ENCODE results near the gene AFAP1L2.
"Not testable (repeated sequence)": the region's sequence is repeated elsewhere in the genome, so short reads cannot be mapped to it uniquely, and the experiment has no call there.

AFAP1L2 gene

GRCh38 chr10:114337510-114338462 is 66.5 kb downstream of the AFAP1L2 start:
- no peak for DNase-seq (ENCODE audit: low read depth in 2 of 2)

- DNase-seq (ENCODE audit: low read depth in 2 of 2): no peak
These were observed 67.3 kb downstream of the AFAP1L2 start for GRCh38 chr10:114336823-114337509.

GRCh38 chr10:114335614-114336013 is 68.7 kb downstream of the AFAP1L2 start:
- no peak for DNase-seq (ENCODE audit: low read depth in 2 of 2)

GRCh38 chr10:114334301-114334700 is 70.0 kb downstream of the AFAP1L2 start:
- DNase-seq (ENCODE audit: low read depth in 2 of 2): no peak

DNA sequence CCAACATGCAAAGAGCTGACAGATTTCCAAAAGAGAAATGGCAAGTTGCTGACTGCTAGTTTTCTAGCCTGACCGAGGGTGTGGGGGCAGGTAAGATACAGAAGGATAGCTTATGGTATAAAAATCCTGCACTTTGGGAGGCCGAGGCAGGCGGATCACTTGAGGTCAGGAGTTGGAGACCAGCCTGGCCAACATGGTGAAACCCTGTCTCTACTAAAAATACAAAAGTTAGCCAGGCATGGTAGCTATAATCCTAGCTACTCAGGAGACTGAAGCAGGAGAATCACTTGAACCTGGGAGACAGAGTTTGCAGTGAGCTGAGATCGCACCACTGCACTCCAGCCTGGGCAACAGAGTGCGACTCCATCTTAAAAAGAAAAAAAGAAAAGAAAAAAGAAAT is 70.9 kb downstream of the AFAP1L2 start:
- not testable (repeated sequence) for DNase-seq (ENCODE audit: low read depth in 2 of 2)

DNA sequence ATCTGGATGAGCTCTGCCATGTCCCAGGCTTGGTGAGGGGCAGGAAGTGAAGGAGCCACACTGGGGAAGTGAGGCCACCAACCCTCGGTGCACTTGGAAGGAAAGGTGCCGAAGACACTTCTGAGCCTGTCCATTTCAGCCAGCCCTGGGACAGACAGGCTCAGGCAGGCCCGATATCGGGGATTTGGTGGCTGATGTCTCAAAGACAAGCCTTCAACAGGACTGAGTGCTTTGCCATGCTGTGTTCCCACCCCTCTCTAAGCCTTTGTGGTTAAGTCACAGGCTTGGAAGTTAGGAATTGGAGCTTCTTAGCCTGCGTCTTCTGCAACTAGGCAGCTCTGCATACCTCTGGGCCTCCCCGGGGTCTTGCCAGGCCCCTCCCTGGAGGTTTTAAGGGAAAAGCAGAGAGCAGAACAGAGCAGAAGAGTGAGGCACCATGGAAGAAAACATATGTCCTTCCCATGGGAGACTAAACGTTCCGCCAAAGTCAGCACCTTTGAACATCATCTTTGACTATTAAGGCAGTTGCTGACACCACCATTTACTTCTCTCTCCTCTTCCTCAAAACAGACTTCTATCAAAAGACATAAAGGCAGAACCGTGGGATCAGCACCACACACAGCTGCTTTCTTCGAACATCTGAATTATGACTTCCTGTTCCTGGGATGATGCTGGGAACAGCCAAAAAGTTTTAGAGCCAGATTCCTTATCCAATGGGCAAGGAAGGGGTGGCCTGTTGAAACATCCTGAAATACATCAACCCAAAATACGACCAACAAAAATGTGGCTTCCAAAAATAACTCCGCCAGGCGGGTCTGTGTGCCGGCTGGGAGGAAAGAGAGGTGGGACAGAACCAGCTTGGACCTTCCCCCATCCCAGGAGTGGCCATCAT is 71.8 kb downstream of the AFAP1L2 start:
- no peak for DNase-seq (ENCODE audit: low read depth in 2 of 2)

DNA sequence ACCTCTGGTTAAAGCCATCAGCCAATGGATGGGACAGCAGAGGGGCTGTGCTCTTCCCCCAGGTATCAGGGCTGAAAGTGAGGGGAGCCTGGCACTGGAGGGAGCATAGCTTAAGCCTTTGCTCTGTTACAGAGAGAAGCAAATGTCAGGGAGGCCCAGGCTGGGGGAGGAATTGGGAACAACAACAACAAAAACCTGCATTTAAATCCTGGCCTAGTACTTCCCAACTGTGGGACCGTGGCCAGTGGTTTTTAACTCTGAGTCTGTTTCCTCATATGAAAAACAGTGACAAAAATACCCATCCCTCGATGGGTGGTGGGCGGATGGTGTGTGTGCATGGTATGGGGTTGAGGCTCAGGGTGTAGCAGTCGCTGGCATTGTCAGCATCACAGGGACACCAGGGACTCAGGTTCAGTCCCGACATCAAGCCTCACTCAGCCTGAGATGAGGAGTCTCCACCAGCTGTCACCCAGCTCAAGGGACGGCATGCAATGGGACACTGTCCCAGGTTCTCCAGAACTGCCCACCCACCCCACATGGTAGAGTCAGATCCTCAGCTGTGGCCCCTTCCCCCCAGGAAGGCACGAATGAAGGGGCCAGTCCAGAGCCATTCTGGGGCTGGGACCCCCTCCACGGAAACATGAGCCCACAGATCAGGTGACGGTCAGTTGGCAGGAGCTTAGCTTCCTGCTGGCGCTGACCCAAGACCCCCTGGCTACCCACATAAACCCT is 74.5 kb downstream of the AFAP1L2 start:
- no peak for DNase-seq (ENCODE audit: low read depth in 2 of 2)

DNA sequence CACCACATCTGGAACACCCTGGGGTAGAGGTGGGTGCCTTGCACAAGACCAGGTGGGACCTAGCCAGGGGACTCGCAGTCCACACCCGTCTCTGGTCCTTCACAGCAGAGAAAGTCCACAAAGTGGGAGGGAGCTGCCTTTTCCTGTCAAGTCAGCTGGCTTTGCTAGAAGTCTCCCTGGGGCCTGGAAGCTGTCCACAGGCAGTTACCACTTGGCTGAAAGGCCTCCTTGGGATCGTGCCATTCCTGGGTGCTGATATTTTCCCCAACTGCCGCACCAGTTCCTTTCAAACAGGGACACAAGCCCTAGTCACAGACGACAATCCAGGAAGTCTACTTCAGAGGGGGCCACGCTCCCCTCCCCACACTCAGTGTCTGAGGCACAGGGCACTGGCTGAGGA is 75.4 kb downstream of the AFAP1L2 start:
- DNase-seq (ENCODE audit: low read depth in 2 of 2): no peak

DNA sequence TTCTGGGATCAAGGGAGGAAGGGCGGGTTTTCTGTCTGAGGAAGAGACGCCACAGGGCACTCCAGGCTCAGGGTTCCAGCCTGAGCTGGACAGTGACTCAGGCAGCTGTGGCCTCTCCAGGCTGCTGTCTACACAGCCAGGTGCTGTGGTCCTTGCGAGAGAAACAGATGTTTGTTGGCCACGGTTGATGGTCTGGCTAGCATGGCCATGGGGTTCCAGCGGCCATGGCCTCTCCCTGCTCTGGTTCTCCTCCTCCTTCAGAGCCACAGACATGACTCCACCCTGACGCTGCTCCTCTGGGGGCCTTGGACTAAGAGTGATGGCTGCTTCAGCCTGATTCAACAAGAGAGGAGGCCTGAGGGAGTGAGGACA is 75.9 kb downstream of the AFAP1L2 start:
- DNase-seq (ENCODE audit: low read depth in 2 of 2): no peak

DNA sequence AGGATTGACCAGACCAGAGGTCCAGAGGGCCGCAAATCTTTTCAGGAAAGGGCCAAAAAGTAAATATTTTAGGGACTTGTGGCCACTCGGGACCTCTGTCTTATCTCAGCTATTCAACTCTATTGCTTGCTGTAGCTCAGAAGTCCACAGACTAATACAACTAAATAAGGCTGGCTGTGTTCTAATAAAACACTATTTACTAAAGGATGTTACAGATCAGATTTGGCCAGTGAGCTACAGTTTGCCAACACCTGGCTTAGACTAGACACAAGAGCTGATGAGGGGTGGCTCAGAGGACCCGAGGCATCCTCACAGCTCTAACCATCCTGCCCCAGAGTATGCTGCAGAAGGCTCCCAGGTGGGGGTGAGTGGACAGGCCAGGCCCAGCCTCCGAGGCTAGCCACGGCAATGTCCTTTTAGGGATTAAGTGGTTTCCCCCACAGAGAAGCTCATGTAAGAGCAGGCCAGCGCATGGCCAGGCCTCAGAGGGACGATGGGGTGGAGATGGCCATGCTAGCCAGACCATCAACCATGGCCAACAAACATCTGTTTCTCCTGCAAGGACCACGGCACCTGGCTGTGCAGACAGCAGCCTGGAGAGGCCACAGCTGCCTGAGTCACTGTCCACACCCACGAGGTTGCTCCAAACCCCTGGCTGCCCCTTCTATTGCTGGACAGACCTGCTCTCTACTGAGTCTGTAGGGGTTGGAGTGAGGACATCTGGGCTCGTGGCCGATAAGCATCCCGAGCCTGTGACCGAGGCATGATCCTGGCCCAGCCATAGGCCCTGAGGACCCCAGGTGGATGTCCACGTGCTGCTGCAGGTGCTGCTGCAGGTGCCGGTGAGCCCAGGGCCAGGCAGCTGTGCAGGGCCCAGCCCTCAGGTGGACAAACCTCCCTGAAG is 76.5 kb downstream of the AFAP1L2 start:
- DNase-seq (ENCODE audit: low read depth in 2 of 2): no peak

- DNase-seq (ENCODE audit: low read depth in 2 of 2): no peak
These were observed 77.5 kb downstream of the AFAP1L2 start for GRCh38 chr10:114326795-114327194.

- DNase-seq (ENCODE audit: low read depth in 2 of 2): no peak
These were observed 81.3 kb downstream of the AFAP1L2 start for GRCh38 chr10:114323023-114323422.

DNA sequence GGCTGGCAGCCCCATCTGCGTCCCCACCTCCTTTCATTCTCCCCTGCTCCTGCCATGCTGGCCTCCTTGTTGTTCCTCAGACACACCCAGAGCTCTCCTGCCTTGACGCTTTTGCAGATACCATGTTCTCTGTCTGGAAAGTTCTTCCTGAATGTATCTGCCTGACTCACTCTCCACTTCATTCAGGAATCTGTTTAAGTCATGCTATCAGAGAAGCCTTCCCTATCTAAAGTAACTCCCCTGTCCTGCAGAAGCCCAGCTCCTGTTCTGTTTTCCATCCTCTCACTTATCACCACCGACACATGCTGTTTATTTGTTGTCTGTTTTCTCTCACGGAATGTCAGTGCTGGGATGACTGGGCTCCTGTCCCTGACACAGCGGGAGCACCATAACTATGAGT is 82.0 kb downstream of the AFAP1L2 start:
- no peak for DNase-seq (ENCODE audit: low read depth in 2 of 2)

- DNase-seq (ENCODE audit: low read depth in 2 of 2): no peak
These were observed 83.8 kb downstream of the AFAP1L2 start for GRCh38 chr10:114320249-114321116.

DNA sequence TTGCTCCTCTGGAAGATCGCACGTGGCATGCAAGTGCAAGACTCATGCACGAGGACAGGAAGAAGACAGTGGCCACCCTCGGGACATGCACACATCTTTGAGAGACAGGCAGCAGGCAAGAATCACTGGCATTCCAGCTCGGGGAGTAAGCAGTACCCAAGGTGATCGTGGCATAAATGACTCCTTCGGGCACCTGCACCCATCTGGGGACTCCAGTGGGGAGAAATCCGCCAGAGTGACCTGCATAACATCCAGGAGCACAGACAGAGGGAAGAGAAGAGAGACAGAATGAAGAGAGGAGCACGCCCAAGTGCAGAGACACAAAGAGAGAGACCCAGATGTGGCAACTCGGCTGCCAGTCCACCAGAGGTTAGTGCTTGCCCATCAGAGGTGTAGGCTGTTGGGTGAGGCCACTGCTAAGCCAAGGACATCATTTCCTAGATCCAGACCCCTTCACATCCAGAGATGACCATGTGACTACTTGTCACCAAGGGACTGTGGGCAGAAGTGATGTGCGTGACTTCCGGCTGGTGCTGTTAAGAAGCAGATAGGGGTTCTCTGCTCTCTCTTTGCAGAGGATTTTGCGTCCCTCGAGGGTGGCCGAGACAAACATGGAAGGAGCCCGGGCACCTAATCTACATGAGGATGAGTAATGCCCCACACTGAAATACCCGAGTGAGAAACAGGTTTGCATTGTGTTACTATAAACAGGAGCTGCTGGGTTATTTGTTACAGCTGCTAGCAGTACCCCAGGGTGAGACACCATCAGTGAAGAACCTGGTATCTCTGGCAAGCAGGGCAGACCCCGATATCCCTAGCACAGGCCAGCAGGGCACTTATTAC is 84.7 kb downstream of the AFAP1L2 start:
- no peak for DNase-seq (ENCODE audit: low read depth in 2 of 2)

DNA sequence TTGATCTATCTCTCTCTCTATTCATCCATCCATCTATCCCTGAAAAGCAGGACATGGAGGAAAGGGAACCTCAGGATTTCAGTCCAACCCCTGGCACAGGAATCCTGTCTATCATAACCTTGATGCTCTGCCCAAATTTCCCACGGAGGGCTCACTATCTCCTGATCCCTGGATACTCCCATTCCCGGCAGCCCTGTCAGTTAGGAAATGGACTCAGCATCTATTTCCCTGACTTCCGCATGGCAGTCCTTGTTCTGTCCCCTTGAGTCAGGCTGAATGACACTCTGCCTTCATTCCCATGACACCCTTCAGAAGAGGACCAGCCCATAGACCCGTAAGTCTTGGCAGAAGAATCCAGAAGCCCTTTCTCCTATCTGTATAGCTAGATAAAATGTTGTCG is 87.6 kb downstream of the AFAP1L2 start:
- no peak for DNase-seq (ENCODE audit: low read depth in 2 of 2)

- no peak for DNase-seq (ENCODE audit: low read depth in 2 of 2)
These were observed 88.5 kb downstream of the AFAP1L2 start for GRCh38 chr10:114315566-114316420.

All from stimulated activated CD4-positive, alpha-beta T cell treated with anti-CD3 and anti-CD28 coated beads, Interleukin-1b, Interleukin-23, amount 100 ng/mL, for 4 hours (primary cell).